ENCODE results near the gene S1PR5.

S1PR5 gene

GRCh38 chr19:10464456-10464855 is 52.8 kb downstream of the S1PR5 start:
- DNase-seq: no peak

All from DMS153 (cell line).